Gastrocnemius medialis (tissue), 4 donors: ENCODE data around the gene WAPL. TPM values are rescaled to one million over a fixed set of nuclear protein-coding genes. Genes with fewer than 3 reads are reported as not detected.

Experiments
- ATAC-seq, 2 donors: fragments of 150-250 bp; one replicate each; pipeline ENCODE4 v1.9.1; 2016
- DNase-seq, 2 donors: peaks; one replicate each; pipeline ENCODE4 v3.0.0-alpha.2; 2019
- H3K27ac ChIP-seq, 4 donors: fragments of 200-600 bp; sonication (generic); 1 replicate in 1 of 4; 2 replicates in 3 of 4; pipeline ENCODE4 v1.5.1; 2016 to 2018; ENCODE audit warnings: mild to moderate bottlenecking in 2 of 4, moderate library complexity in 1 of 4
- H3K27me3 ChIP-seq, 3 donors: fragments of 200-600 bp; sonication (generic) in 2 of 3; 1 replicate in 1 of 3; 2 replicates in 2 of 3; pipeline versions ENCODE4 v1.5.1 to v1.6.0; 2016 to 2019; ENCODE audit warnings: mild to moderate bottlenecking in 1 of 3, moderate library complexity in 1 of 3
- H3K36me3 ChIP-seq, 2 donors: fragments of 200-600 bp; sonication (generic) in 1 of 2; one replicate each; pipeline ENCODE4 v1.5.1; 2017 to 2018
- H3K4me1 ChIP-seq, 2 donors: fragments of 200-600 bp; sonication (generic) in 1 of 2; one replicate each; pipeline ENCODE4 v1.5.1; 2016 to 2017; ENCODE audit warnings: mild to moderate bottlenecking in 2 of 2
- H3K4me3 ChIP-seq, 4 donors: fragments of 200-600 bp; sonication (generic) in 3 of 4; 1 replicate in 1 of 4; 2 replicates in 3 of 4; pipeline ENCODE4 v1.5.1; 2016 to 2019; ENCODE audit warnings: mild to moderate bottlenecking in 2 of 4
- H3K9me3 ChIP-seq, 3 donors: fragments of 200-600 bp; sonication (generic) in 2 of 3; 1 replicate in 1 of 3; 2 replicates in 2 of 3; pipeline ENCODE4 v1.5.1; 2016 to 2019
- POLR2A ChIP-seq, 2 donors: fragments of 450-650 bp; IDR thresholded peaks; one replicate each; pipeline ENCODE4 v1.6.1; 2017; ENCODE audit warnings: antibody characterized with exemption in 2 of 2, mild to moderate bottlenecking in 2 of 2, moderate library complexity in 2 of 2
- in situ Hi-C, 4 donors: fragments of 200-750 bp; cut with MboI; loops; one replicate each; pipeline versions ENCODE4 v1.15.0 to v1.8.0; 2017; ENCODE audit warnings: low sequenced_read_pairs in 4 of 4
- intact Hi-C: fragments of 100-400 bp; cut with DNase I; formaldehyde crosslinking; loops from one replicate; pipeline ENCODE4 v1.15.1; 2023; ENCODE audit warnings: low total_unique reads
- total RNA-seq, 4 donors: library from RNA; depleted of rRNA; stranded (reverse); fragments of >200 nt; gene quantifications; one replicate each; pipeline versions ENCODE4 v1.1.0 to v1.2.3, GENCODE V29; 2016
- TF ChIP-seq, protein P1 (sequence below), 5 experiments: fragments of 450-650 bp in 3 of 5; fragments of 200-600 bp in 2 of 5; sonication (generic) in 2 of 5; IDR thresholded peaks in 4 of 5; conservative IDR thresholded peaks in 1 of 5; 1 replicate in 4 of 5; 2 replicates in 1 of 5; pipeline ENCODE4 v1.5.1; 2016 to 2019; ENCODE audit warnings: antibody characterized with exemption in 5 of 5, mild to moderate bottlenecking in 3 of 5, moderate library complexity in 3 of 5

Gene WAPL
- total RNA-seq, 4 donors from 2014 or later: 36.9 to 43.4 (median 39.6) TPM

DNA sequence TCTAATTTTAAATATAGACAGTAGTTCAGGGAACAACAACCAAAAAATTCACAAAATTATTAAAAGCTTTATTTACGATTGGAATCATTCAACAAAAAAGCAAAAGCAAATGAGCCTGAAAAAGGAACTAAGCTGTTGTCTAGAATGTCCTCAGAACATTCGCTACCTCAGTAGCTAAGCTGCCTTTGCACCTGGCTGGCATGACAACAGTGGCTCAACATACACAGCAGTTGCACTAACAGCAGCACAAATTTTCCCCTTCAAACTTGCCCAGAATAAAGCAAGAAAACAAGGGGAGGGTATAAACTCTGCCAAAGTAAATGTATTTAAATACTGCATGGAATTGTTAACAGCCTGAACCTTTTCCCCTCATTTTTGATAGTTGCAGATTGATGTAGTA is 84.6 kb downstream of the WAPL start:
- Histone ChIP-seq H3K4me1 (peaks cover 12 to 17% of the 10 kb centered on the region in 2 donors), H3K27me3 (no peaks in the 10 kb centered on the region), H3K27ac (no peak overlapping the region), H3K9me3 (no peaks in the 10 kb centered on the region), H3K36me3 (peaks cover 0 to 55% of the 10 kb centered on the region in 2 donors), H3K4me3 (no peak overlapping the region)
- DNase-seq (no peak), ATAC-seq (no peak)
- intact Hi-C loops: no loop called here
- TF ChIP-seq, protein P1, sequence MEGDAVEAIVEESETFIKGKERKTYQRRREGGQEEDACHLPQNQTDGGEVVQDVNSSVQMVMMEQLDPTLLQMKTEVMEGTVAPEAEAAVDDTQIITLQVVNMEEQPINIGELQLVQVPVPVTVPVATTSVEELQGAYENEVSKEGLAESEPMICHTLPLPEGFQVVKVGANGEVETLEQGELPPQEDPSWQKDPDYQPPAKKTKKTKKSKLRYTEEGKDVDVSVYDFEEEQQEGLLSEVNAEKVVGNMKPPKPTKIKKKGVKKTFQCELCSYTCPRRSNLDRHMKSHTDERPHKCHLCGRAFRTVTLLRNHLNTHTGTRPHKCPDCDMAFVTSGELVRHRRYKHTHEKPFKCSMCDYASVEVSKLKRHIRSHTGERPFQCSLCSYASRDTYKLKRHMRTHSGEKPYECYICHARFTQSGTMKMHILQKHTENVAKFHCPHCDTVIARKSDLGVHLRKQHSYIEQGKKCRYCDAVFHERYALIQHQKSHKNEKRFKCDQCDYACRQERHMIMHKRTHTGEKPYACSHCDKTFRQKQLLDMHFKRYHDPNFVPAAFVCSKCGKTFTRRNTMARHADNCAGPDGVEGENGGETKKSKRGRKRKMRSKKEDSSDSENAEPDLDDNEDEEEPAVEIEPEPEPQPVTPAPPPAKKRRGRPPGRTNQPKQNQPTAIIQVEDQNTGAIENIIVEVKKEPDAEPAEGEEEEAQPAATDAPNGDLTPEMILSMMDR (IDR thresholded peaks at IDR 0.05 in 4 of 5, conservative IDR thresholded peaks at IDR 0.05 in 1 of 5): no peak
- no peak for TF ChIP-seq POLR2A (IDR thresholded peaks at IDR 0.05)
- in situ Hi-C loops: no loop called here

DNA sequence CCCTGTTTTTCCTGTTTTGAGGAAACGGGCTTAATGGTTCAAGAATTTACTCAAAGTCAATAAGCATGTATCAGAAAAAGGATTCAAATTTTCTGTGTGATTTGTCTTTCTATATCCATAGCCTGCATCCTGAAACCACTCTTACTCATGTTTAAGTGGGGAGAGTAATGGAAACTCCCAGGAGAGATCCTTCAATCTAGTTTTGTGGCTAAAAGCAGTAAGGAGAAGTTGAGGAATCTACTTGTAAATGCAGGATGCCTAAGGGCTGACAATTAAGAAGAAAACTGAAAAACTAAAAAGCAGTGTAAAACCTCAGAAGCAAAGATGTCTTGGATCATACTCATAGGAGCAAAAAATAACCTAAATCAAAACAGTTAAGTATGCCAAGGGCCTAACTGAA is 86.9 kb downstream of the WAPL start:
- ATAC-seq (no peak), DNase-seq (no peak)
- no peak overlapping the region for H3K27ac ChIP-seq
- peaks cover 9 to 14% of the 10 kb centered on the region in 2 donors for H3K4me1 ChIP-seq
- H3K9me3 ChIP-seq: no peaks in the 10 kb centered on the region
- intact Hi-C loops (no loop called here), in situ Hi-C loops (no loop called here)
- H3K4me3 ChIP-seq: no peak overlapping the region
- H3K36me3 ChIP-seq: peaks cover 0 to 38% of the 10 kb centered on the region in 2 donors
- H3K27me3 ChIP-seq: no peaks in the 10 kb centered on the region
- no peak for TF ChIP-seq POLR2A (IDR thresholded peaks at IDR 0.05)
- TF ChIP-seq, protein P1 (IDR thresholded peaks at IDR 0.05 in 4 of 5, conservative IDR thresholded peaks at IDR 0.05 in 1 of 5): no peak

DNA sequence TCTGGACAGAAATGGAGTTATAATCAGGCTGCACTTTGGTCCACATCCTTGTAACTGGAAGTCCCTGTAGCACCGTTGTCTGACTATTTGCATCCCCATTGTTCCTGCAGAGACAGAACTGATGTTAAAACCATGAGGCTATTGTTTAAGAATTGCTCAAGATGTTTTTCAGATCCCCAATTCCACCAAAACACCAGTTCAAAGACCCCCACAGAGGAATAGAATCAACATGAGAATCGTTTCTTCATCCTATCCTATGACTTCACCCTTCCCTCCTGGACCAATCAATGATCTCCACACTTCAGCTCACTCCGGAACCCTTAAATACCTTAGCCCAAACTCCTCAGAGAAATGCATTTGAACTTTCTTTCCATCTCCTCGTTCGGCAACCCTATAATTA is 97.9 kb downstream of the WAPL start:
- in situ Hi-C loops: no loop called here
- DNase-seq (no peak), ATAC-seq (no peak)
- Histone ChIP-seq H3K4me1 (no peaks in the 10 kb centered on the region), H3K4me3 (no peak overlapping the region), H3K27me3 (no peaks in the 10 kb centered on the region), H3K27ac (no peak overlapping the region), H3K9me3 (no peaks in the 10 kb centered on the region), H3K36me3 (no peaks in the 10 kb centered on the region)
- TF ChIP-seq, protein P1 (IDR thresholded peaks at IDR 0.05 in 4 of 5, conservative IDR thresholded peaks at IDR 0.05 in 1 of 5): no peak
- no peak for TF ChIP-seq POLR2A (IDR thresholded peaks at IDR 0.05)
- intact Hi-C loops: no loop called here

DNA sequence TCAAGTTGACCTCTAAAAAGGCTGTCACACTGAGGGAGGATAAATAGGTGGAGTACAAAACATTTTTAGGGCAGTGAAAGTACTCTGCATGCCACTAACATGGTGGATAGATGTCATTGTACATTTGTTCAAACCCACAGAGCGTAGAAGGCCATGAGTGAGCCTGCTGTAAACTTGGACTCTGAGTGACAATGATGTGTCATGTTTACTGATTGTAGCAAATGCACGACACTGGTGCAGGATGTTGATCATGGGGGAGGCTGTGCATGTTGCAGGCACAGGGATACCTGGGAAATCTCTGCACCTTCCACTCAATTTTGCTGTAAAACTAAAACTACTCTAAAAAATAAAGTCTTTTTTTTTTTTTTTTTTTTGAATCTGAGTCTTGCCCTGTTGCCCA is 102.5 kb downstream of the WAPL start:
- DNase-seq (no peak), ATAC-seq (no peak)
- no peaks in the 10 kb centered on the region for H3K36me3 ChIP-seq
- intact Hi-C loops: no loop called here
- no peak overlapping the region for H3K27ac ChIP-seq
- in situ Hi-C loops: no loop called here
- H3K27me3 ChIP-seq: no peaks in the 10 kb centered on the region
- TF ChIP-seq, protein P1 (IDR thresholded peaks at IDR 0.05 in 4 of 5, conservative IDR thresholded peaks at IDR 0.05 in 1 of 5): no peak
- no peak for TF ChIP-seq POLR2A (IDR thresholded peaks at IDR 0.05)
- H3K4me3 ChIP-seq: no peak overlapping the region
- H3K9me3 ChIP-seq: no peaks in the 10 kb centered on the region
- no peaks in the 10 kb centered on the region for H3K4me1 ChIP-seq

DNA sequence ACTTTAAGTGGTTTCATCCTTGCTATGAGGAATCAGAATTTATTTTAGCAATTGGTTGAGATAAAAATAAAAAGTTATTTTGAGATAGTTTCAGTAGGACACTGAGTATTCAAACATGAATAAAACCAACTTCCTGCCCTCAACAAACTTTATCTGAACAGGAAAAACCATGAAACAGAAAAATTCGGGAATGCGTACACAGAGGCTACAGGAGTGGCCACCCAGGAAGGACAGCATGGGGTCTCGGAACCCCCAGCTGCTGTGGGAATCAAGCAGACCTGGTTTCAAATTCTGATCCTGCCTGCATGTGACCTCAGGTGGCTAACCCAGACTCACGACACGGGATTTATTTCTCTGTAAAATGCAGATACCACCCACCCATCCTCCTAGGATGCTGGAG is 106.0 kb downstream of the WAPL start:
- in situ Hi-C loops: no loop called here

More for the DNA sequence above, 106.0 kb downstream of the WAPL start:
- intact Hi-C loops: no loop called here
- no peaks in the 10 kb centered on the region for H3K4me1 ChIP-seq
- H3K36me3 ChIP-seq: no peaks in the 10 kb centered on the region
- H3K9me3 ChIP-seq: no peaks in the 10 kb centered on the region
- TF ChIP-seq, protein P1 (IDR thresholded peaks at IDR 0.05 in 4 of 5, conservative IDR thresholded peaks at IDR 0.05 in 1 of 5): no peak
- TF ChIP-seq POLR2A (IDR thresholded peaks at IDR 0.05): no peak
- DNase-seq: no peak
- H3K4me3 ChIP-seq: no peak overlapping the region
- H3K27me3 ChIP-seq: no peaks in the 10 kb centered on the region
- H3K27ac ChIP-seq: no peak overlapping the region
- ATAC-seq: no peak
